Epithelial cell of esophagus (primary cell): ENCODE results near the gene DCLK1.
"Not testable (repeated sequence)": the region's sequence is repeated elsewhere in the genome, so short reads cannot be mapped to it uniquely, and the experiment has no call there.

Experiments used
- DNase-seq: peaks from one replicate; pipeline ENCODE4 v3.0.0; 2010; ENCODE audit warnings: low read depth
- H3K4me3 ChIP-seq: 2 replicates; pipeline ENCODE4 v1.5.1; 2011; ENCODE audit warnings: mild to moderate bottlenecking, low read length, control low read depth
- TF ChIP-seq, protein P1 (sequence below): IDR thresholded peaks from 2 replicates; pipeline ENCODE4 v1.5.1; 2011; ENCODE audit warnings: low read depth, mild to moderate bottlenecking, low read length, control low read depth, inconsistent platforms; ENCODE audit not compliant: insufficient read depth; ENCODE audit errors: missing control alignments

Gene DCLK1

GRCh38 chr13:35993686-35994085 lies 137.5 kb downstream of the DCLK1 start:
- no peak for DNase-seq
- H3K4me3 ChIP-seq = no peak overlapping the region
- TF ChIP-seq, protein P1, sequence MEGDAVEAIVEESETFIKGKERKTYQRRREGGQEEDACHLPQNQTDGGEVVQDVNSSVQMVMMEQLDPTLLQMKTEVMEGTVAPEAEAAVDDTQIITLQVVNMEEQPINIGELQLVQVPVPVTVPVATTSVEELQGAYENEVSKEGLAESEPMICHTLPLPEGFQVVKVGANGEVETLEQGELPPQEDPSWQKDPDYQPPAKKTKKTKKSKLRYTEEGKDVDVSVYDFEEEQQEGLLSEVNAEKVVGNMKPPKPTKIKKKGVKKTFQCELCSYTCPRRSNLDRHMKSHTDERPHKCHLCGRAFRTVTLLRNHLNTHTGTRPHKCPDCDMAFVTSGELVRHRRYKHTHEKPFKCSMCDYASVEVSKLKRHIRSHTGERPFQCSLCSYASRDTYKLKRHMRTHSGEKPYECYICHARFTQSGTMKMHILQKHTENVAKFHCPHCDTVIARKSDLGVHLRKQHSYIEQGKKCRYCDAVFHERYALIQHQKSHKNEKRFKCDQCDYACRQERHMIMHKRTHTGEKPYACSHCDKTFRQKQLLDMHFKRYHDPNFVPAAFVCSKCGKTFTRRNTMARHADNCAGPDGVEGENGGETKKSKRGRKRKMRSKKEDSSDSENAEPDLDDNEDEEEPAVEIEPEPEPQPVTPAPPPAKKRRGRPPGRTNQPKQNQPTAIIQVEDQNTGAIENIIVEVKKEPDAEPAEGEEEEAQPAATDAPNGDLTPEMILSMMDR = no peak

DNA sequence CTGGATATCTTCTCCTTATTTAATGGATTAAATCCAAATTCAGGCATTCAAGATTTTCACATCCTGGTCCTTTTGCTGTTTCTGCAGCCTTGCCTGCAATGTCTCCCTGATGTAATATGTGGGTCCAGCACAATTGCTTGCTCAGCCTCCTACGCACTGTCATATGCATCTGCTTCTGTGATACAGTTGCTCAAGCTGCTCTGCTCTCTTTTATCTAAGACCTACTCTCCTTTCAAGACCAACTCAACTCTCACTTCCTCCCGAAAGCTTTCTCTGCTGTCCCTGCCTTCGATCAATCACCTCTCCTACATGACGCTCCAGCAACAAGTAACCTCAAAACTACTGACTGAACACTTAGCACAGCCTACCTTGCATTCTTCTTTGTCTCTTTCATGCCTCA lies 138.2 kb downstream of the DCLK1 start:
- no peak overlapping the region for H3K4me3 ChIP-seq
- no peak for DNase-seq
- TF ChIP-seq, protein P1 = no peak

GRCh38 chr13:35990196-35990595 lies 141.0 kb downstream of the DCLK1 start:
- H3K4me3 ChIP-seq = no peak overlapping the region
- no peak for DNase-seq
- TF ChIP-seq, protein P1 = no peak

- DNase-seq = no peak
- no peak overlapping the region for H3K4me3 ChIP-seq
- TF ChIP-seq, protein P1 = no peak
Observed at GRCh38 chr13:35988648-35989081, 142.5 kb downstream of the DCLK1 start.

DNA sequence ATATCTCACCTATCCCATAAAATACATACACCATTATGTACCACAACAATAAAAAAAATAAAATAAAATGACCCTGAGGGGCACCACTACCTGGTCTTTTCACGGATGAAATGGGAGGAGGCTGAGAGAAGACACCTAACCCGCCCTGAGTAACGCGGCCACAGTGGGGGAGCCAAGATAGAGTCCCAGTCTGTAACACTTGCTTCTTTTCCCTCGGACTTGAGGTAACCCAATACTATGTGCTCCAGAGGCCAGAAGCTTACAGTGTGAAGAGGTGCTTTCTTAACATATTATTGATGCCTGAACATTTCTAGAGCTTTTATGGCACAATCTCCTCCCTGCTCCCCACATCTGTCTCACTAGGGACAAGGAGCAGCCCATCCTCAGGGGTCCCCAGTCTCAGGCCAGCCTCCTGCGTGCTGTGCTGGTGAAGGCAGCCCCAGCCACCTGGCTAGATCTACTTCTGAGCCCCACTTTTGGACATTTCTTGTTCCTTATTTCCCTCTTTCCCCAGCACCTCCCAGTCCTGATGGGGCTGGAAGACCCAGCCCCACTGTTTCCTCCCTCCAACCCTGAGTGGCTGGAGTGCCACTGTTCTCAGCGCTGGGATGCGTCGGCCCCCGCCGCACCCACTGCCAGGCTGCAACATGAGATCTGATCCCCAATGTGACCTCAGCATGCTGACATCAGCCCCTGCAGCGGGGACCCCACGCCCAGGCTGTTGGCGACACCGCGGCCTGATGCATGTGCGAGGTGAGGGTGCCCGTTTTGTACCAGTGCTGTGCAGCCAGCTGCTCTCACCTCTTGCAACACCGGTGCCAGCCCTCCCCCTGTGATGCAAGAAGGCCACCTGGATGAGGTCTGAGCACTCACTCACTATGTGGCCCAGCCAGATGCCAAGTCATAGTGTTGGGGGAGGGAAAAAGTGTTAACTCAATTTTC lies 143.3 kb downstream of the DCLK1 start:
- no peak overlapping the region for H3K4me3 ChIP-seq
- TF ChIP-seq, protein P1 = no peak
- DNase-seq = no peak

DNA sequence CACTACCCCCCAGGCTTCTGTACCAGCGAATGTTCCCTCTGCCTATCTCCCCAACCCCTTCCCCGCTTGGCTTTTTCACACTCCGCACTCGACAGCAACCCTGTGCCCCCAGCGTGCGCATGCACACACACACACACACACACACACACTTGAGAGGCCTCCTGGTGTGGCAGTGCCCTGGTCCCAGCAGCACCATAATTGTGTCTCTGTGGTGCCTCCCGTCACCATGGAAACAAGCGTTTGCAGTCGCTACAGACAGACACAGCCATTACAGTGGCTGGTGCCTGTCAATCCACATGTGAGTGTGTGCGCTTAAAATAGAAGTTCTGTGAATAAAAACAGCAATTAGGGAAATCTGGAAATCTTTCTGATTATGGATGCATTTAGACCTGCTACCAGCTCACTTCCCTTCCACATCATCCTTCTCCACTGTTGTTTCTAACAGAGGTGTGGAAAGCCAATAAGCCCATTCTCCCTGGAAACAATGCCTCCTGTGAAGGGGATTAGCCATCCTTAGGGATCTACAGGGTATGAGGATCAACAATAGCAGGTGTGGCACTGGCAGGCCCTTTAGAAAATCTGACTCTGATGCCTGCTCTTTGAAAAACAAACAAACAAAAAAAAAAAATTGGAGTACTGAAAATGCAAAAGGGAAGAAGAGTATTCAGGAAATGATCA lies 146.3 kb downstream of the DCLK1 start:
- TF ChIP-seq, protein P1 = no peak
- DNase-seq = no peak
- no peak overlapping the region for H3K4me3 ChIP-seq

- no peak for DNase-seq
- H3K4me3 ChIP-seq = no peak overlapping the region
- TF ChIP-seq, protein P1 = no peak
Observed at GRCh38 chr13:35984287-35984686, 146.9 kb downstream of the DCLK1 start.

DNA sequence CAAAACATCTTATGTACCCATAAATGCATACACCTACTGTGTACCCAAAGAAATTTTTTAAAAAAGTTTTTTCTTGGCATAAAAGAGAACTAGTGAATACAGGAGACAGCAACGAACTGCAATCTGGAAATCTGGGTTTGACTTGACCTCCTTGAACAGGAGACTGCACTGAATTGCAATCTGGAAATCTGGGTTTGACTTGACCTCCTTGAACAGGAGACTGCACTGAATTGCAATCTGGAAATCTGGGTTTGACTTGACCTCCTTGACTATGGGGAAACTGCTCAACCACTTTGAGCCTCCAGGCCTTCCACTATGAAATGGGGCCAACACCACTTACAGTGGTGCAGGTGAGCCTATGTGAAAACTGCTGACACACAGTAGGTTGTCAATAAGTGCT lies 147.5 kb downstream of the DCLK1 start:
- not testable (repeated sequence) for DNase-seq, H3K4me3 ChIP-seq
